GM21619 (cell line): ENCODE results near the gene TAF9.
"Not testable (repeated sequence)": the region's sequence is repeated elsewhere in the genome, so short reads cannot be mapped to it uniquely, and the experiment has no call there.

Experiments
- ATAC-seq: cut with Tn5 transposase; IDR thresholded peaks from one replicate; pipeline ENCODE4 v1.9.1; 2021; ENCODE audit not compliant: unreplicated experiment

Gene TAF9

DNA sequence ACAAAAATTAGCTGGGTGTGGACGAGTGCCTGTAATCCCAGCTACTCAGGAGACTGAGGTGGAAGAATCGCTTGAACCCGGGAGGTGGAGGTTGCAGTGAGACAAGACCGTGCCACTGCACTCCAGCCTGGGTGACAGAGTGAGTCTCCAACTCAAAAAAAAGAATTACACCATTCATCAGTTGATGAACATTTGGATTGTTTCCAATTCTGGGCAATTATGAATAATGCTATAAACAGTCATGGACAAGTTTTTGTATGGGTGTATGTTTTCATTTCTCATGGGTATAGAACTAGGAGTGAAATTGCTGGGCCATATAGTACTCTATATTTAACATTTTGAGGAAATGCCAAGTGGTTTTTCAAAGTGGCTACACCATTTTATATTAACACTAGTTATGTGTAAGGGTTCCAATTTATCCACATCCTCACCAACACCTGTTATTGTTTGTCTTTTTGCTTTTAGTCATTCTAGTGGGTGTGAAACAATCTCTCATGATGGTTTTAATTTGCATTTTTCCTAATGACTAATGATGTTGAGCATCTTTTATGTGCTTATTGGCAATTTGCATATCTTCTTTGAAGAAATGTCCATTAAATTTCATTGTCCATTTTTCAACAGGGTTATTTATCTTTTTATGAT, 27.7 kb downstream of the TAF9 start:
- ATAC-seq = no peak

DNA sequence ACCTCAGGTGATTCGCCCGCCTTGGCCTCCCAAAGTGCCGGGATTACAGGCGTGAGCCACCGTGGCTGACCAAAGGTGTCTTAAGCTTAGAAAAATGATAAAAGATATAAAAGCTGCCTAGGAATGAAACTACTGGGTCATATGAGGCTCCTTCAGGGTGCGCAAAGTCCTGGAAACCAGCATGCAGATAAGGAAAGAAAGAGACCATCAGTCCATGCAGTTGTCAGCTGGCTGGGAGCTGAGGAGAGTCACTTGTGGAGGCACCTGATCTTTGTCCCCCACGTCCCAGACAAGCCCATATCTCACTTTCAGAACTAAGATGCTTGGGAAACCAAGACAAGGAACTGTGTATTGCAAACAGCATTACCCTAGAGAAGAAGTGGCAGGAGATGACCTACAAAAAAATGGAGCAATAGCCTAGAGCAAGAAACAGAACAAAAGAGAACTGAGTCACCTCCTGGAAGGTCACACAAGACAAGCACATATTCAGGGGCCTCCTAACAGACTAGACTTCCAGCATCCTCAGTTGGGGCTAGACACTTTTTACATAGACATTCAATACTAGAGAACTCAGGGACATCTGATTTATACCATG, 33.9 kb downstream of the TAF9 start:
- ATAC-seq = no peak

DNA sequence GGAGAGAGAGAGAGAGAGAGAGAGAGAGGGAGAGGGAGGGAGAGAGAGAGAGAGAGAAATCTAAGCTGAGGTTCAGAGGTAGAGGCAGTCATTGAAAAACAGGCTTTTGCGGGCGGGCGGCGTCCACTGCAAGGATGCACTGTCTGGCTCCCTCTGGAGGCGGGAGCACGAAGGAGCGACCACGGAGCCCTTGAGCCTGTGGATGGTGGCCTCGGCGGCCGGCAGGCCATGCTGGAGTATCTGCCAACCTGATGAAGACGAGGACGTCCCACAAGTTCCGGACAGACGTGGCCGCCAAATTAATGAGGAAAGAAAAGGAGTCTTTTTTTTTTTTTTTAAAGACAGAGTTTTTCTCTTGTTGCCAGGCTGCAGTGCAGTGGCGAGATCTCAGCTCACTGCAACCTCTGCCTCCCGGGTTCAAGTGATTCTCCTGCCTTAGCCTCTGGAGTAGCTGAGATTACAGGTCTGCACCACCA, 34.5 kb downstream of the TAF9 start:
- ATAC-seq = peak; percentile 58

DNA sequence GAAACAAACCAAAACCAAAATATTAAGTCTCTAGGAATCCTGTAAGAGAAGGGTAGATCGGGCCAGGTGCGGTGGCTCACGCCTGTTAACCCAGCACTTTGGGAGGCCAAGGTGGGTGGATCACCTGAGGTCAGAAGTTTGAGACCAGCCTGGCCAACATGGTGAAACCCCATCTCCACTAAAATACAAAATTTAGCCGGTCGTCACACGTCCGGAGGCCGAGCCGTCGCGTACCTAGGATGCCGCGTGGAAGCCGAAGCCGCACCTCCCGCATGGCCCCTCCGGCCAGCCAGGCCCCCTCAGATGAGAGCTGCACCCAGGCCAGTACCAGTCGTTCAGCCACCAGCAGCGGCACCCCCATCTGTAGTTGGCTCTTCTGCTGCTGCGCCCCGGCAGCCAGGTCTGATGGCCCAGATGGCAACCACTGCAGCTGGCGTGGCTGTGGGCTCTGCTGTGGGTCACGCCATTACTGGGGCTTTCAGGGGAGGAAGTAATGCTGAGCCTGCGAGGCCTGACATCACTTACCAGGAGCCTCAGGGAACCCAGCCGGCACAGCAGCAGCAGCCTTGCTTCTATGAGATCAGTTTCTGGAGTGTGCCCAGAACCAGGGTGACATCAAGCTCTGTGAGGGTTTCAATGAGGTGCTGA, 35.5 kb downstream of the TAF9 start:
- not testable (repeated sequence) for ATAC-seq

DNA sequence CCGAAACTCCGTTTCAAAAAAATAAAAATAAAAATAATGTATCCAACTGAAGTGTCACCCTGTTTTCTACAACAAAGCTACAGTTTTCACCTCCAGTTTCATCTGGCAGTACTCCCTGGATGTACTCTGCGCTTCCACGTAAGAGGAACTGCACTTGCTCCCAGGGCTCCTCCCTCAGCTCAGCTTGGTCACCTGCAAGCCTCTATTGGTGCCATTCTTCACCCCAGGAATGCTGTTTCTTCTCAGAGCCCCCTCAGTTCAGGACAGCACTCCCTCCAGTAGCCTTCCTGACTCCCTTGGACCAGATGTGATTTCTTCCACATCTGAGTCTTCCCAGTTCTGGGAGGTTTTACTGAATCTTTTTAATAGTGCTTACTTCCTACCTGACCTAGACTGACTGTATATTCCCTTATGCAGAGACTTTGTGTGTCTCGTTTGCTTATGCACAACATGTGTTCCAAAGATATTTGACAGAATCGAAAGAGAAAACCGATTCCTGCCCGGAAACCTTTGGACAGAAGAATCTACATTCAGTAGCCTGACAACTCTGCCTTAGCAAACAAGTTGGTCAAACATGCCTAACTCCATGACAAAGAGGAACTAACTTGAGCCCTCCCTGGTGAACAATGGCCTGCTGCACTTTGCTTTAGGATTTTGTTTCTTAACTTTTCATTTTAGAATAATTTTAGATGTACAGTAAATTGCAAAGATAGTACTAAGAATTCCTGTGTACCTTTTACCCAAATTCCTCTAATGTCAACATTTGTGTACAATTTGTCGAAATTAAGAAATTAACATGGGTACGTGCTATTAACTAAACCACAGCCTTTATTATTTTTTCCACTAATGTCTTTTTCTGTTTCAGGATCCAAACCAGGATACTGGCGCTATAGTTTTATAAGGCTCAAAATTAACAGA, 37.5 kb downstream of the TAF9 start:
- no peak for ATAC-seq

DNA sequence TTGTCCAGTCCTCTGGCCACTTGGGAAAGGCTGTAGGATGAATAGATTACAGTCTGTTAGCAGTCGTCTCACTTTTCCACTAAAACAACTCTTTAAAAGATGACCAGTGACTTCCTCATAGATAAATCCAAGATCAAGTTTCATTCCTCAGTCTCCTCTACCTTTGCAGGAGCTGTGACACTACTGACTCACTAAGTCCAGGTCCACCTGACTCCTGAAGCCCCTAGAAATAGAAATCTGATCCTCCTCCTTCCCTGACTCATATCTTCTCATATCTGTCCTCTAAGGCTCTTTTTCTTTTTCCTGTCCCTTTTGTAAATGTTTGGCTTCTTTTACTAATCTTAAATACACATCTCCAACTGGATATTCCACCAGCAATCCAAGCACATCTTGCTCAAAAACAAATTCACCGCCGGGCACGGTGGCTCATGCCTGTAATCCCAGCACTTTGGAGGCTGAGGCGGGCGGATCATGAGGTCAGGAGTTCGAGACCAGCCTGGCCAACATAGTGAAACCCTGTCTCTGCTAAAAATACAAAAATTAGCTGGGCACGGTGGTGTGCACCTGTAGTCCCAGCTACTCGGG, 39.3 kb downstream of the TAF9 start:
- ATAC-seq = no peak

DNA sequence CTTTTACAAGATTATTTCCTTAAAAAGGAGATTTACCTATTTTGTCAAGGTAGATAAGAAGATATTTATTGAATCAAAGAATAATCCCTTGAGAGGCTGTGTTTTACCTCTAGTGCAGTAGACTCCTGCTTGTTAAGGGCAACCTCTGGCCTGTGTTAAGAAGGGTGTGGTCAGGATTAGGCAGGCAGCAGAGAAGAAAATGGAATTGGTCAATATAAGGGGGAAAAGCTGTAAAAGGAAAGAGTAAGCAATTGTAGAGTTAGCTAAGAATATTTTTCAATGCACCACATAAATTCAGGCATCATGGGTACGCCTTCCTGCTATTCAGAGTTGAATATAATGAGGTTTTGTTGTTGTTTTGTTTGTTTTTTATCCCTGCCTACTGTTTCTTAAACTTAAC, 43.0 kb downstream of the TAF9 start:
- no peak for ATAC-seq

DNA sequence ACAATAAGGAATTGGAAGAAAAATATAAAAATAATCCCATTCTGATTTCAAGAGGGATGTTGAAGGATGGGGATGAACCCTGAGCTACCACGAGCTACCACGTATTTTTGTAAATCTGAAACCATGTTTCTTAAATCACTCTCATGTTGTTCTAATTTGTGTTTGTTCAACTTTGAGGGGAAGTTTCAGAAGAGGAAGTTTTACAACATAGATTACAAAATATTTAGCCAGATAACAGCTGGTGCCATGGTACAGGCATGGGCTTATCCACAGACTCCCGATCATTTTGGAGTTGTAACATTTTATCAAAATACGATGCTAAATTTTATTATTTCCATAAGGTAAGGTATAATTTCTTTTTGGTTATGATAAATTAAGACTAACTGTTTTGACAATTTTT, 51.9 kb downstream of the TAF9 start:
- no peak for ATAC-seq

DNA sequence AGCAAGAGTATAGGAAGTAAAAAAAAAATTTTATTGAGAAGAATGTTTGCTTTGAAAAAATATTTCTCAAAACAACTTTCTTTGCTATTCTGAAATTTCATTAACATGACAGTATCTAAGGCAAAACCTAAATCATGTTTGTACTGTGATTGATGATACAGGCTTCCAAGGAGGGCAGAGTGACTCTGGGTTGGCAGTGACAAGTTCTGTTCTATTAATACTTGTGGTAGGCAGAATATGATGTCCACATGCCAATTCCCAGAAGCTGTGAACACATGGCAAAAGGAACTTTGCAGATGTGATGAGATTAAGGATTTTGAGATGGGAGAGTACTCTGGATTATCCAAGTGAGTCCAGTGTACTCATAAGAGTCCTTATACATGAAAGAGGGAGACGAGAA, 53.3 kb downstream of the TAF9 start:
- no peak for ATAC-seq
